Activated CD8-positive, alpha-beta T cell treated with anti-CD3 and anti-CD28 coated beads for 36 hours (primary cell): ENCODE results near the gene PDLIM1. TPM values are rescaled to one million over a fixed set of nuclear protein-coding genes. Genes with fewer than 3 reads are reported as not detected.

ENCODE experiments used
- ATAC-seq: fragments of 200-7000 bp; cut with Tn5 transposase; one replicate; pipeline ENCODE4 v1.10.0; 2021; ENCODE audit warnings: mild to moderate bottlenecking, moderate library complexity
- CTCF ChIA-PET: fragments of 350-600 bp; sonication (Branson Sonifier 250); formaldehyde crosslinking; loops from one replicate; lab custom pipeline; 2021; ENCODE audit warnings: antibody characterized with exemption; lab: Charles Lee
- POLR2A ChIA-PET: fragments of 350-600 bp; sonication (Branson Sonifier 250); formaldehyde crosslinking; loops from one replicate; lab custom pipeline; 2021; ENCODE audit warnings: antibody characterized with exemption; lab: Charles Lee
- DNase-seq: peaks from one replicate; pipeline ENCODE4 v3.0.0-alpha.2; 2020
- H3K27ac Mint-ChIP-seq: one replicate; pipeline ENCODE4 v1.8.0; 2021; ENCODE audit warnings: mild to moderate bottlenecking, mixed read lengths
- H3K27me3 Mint-ChIP-seq: one replicate; pipeline ENCODE4 v1.8.0; 2021; ENCODE audit warnings: mixed read lengths
- H3K36me3 Mint-ChIP-seq: one replicate; pipeline ENCODE4 v1.8.0; 2021; ENCODE audit warnings: low read depth, mixed read lengths
- H3K4me1 Mint-ChIP-seq: one replicate; pipeline ENCODE4 v1.8.0; 2021; ENCODE audit warnings: low read depth, mixed read lengths
- H3K4me3 Mint-ChIP-seq: one replicate; pipeline ENCODE4 v1.8.0; 2021; ENCODE audit warnings: mild to moderate bottlenecking, moderate library complexity, mixed read lengths
- H3K9me3 Mint-ChIP-seq: one replicate; pipeline ENCODE4 v1.8.0; 2021; ENCODE audit warnings: mixed read lengths
- CTCF ChIP-seq: fragments of 200-600 bp; IDR thresholded peaks from one replicate; pipeline ENCODE4 v1.8.0; 2022; ENCODE audit warnings: antibody characterized with exemption, mild to moderate bottlenecking
- intact Hi-C: fragments of 100-400 bp; cut with micrococcal nuclease; formaldehyde crosslinking; loops from one replicate; pipeline ENCODE4 v1.10.0; 2022
- total RNA-seq, 2 experiments: library from RNA; stranded (reverse); gene quantifications; one replicate each; pipeline ENCODE4 v1.2.3, GENCODE V29; 2021

The PDLIM1 gene
- total RNA-seq, 2 experiments from 2014 or later = 0.74 to 1.1 TPM

- ChIA-PET POLR2A (no interaction called here), CTCF (no interaction called here)
- no peaks in the 10 kb centered on the region for H3K9me3 Mint-ChIP-seq
- DNase-seq (no peak), ATAC-seq (no peak)
- no peak overlapping the region for H3K4me3 Mint-ChIP-seq
- H3K36me3 Mint-ChIP-seq = no peaks in the 10 kb centered on the region
- TF ChIP-seq CTCF = no peak
- H3K27ac Mint-ChIP-seq = no peak overlapping the region
- peaks cover 5% of the 10 kb centered on the region for H3K4me1 Mint-ChIP-seq
- intact Hi-C loops = no loop called here
- H3K27me3 Mint-ChIP-seq = peaks cover 48% of the 10 kb centered on the region
Measured at GRCh38 chr10:95289003-95289920, 1.5 kb downstream of the PDLIM1 start.

GRCh38 chr10:95288303-95288702 is 2.5 kb downstream of the PDLIM1 start:
- Mint-ChIP-seq H3K9me3 (no peaks in the 10 kb centered on the region), H3K36me3 (no peaks in the 10 kb centered on the region), H3K4me1 (peaks cover 5% of the 10 kb centered on the region), H3K27me3 (peaks cover 46% of the 10 kb centered on the region), H3K4me3 (no peak overlapping the region), H3K27ac (no peak overlapping the region)
- ChIA-PET CTCF (no interaction called here), POLR2A (no interaction called here)
- TF ChIP-seq CTCF = no peak
- intact Hi-C loops = no loop called here
- no peak for ATAC-seq
- DNase-seq = no peak

- no peaks in the 10 kb centered on the region for H3K36me3 Mint-ChIP-seq
- H3K27ac Mint-ChIP-seq = no peak overlapping the region
- POLR2A ChIA-PET = no interaction called here
- no peak for TF ChIP-seq CTCF
- peaks cover 40% of the 10 kb centered on the region for H3K27me3 Mint-ChIP-seq
- CTCF ChIA-PET = no interaction called here
- no peak for DNase-seq
- no peak overlapping the region for H3K4me3 Mint-ChIP-seq
- intact Hi-C loops = no loop called here
- no peaks in the 10 kb centered on the region for H3K9me3 Mint-ChIP-seq
- ATAC-seq = no peak
- peaks cover 5% of the 10 kb centered on the region for H3K4me1 Mint-ChIP-seq
Measured at GRCh38 chr10:95287281-95287680, 3.5 kb downstream of the PDLIM1 start.

GRCh38 chr10:95286707-95287106 is 4.1 kb downstream of the PDLIM1 start:
- intact Hi-C loops = no loop called here
- Mint-ChIP-seq H3K4me1 (peaks cover 5% of the 10 kb centered on the region), H3K27ac (no peak overlapping the region), H3K4me3 (no peak overlapping the region), H3K36me3 (no peaks in the 10 kb centered on the region), H3K27me3 (peaks cover 37% of the 10 kb centered on the region), H3K9me3 (no peaks in the 10 kb centered on the region)
- DNase-seq = no peak
- ChIA-PET CTCF (no interaction called here), POLR2A (no interaction called here)
- ATAC-seq = no peak
- no peak for TF ChIP-seq CTCF

- Mint-ChIP-seq H3K4me1 (peaks cover 5% of the 10 kb centered on the region), H3K27ac (no peak overlapping the region), H3K27me3 (peaks cover 31% of the 10 kb centered on the region), H3K36me3 (no peaks in the 10 kb centered on the region), H3K9me3 (no peaks in the 10 kb centered on the region), H3K4me3 (no peak overlapping the region)
- no peak for ATAC-seq
- no peak for DNase-seq
- ChIA-PET POLR2A (no interaction called here), CTCF (interaction anchor here (1.8 kb wide), 1 partner anchor 42 kb away, joined by 4 read pairs; no protein-coding TSS in a partner anchor)
- no peak for TF ChIP-seq CTCF
- intact Hi-C loops = no loop called here
Measured at GRCh38 chr10:95285556-95285955, 5.2 kb downstream of the PDLIM1 start.
